ENCODE measurements around the gene PRCP.
"Not testable (repeated sequence)": the region's sequence is repeated elsewhere in the genome, so short reads cannot be mapped to it uniquely, and the experiment has no call there.

PRCP gene

GRCh38 chr11:82900277-82901164 is at the start of gene PRCP:
PRCP (minus strand) TSS chr11:82900430; CDS start chr11:82900402, 28 bp downstream.
- H3K79me2 ChIP-seq (ENCODE audit: control insufficient read depth, insufficient read depth, low read length, unreplicated experiment), result peaks cover 51% of the 10 kb centered on the region

DNA sequence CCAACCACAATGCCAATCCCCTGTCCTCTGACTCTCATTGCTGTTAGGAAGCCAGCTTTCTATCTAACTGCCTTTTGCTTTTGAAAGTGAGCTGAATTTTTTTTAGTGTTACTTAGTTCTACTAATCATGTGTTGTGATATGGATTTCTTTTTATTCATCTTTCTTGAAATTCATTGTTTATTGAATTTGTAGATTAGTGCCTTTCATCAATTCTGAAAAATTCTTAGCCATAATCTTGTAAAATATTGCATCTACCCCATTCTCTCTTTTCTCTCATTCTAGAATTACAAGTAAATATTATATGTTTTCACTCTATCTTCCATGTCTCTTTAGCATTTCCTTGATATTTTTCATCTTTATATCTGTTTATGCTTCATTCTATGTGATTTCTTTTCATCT is 49.1 kb upstream of the PRCP start:
- Histone ChIP-seq H3K36me3 (ENCODE audit: insufficient read depth, low read length) (no peaks in the 10 kb centered on the region), H3K4me1 (ENCODE audit: control insufficient read depth, insufficient read depth, low read length, unreplicated experiment) (no peaks in the 10 kb centered on the region), H3K27ac (ENCODE audit: low read depth, low read length) (no peak overlapping the region), H3K4me3 (ENCODE audit: low read depth, low read length) (no peak overlapping the region), H3K27me3 (ENCODE audit: insufficient read depth, low read length) (no peaks in the 10 kb centered on the region), H3K79me2 (ENCODE audit: control insufficient read depth, insufficient read depth, low read length, unreplicated experiment) (no peaks in the 10 kb centered on the region), H2AFZ (ENCODE audit: low read length, unreplicated experiment) (no peak overlapping the region)

More at GRCh38 chr11:82900277-82901164, at the start of gene PRCP:
- Histone ChIP-seq H3K36me3 (ENCODE audit: insufficient read depth, low read length) (no peaks in the 10 kb centered on the region), H3K4me1 (ENCODE audit: control insufficient read depth, insufficient read depth, low read length, unreplicated experiment) (peaks cover 20% of the 10 kb centered on the region), H3K27ac (ENCODE audit: low read depth, low read length) (peak within 1 kb of the TSS; percentile 81), H3K27me3 (ENCODE audit: insufficient read depth, low read length) (no peaks in the 10 kb centered on the region), H3K4me3 (ENCODE audit: low read depth, low read length) (peak within 1 kb of the TSS; percentile 96), H2AFZ (ENCODE audit: low read length, unreplicated experiment) (peak within 1 kb of the TSS; percentile 99)

DNA sequence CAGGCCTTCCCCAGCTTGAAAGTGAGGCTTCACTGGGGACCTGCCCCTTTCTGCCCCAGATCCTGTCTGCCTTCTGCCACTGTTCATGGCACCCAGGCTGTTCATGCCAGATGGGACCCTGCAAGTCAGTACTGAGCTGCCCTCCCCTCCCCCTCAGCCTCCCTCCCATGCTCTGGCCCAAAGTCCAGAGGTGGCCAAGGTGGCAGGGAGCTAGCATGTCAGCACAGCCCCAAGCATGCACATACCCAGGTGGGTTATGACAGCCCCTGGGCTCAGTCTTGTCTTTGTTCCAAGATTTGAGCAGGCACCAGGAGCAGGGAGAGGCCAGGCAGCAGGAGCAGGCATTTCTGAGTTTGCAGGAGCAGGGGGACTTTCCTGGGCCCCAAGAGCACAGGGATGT is 45.5 kb upstream of the PRCP start:
- H3K4me3 ChIP-seq (ENCODE audit: low read depth, low read length), result no peak overlapping the region
- no peak overlapping the region for H3K27ac ChIP-seq (ENCODE audit: low read depth, low read length)
- no peaks in the 10 kb centered on the region for H3K79me2 ChIP-seq (ENCODE audit: control insufficient read depth, insufficient read depth, low read length, unreplicated experiment)
- H3K36me3 ChIP-seq (ENCODE audit: insufficient read depth, low read length), result 0 out of 2 replicates have a peak, but pooled peaks cover 3% of the 10 kb centered on the region
- H2AFZ ChIP-seq (ENCODE audit: low read length, unreplicated experiment), result no peak overlapping the region
- H3K4me1 ChIP-seq (ENCODE audit: control insufficient read depth, insufficient read depth, low read length, unreplicated experiment), result no peaks in the 10 kb centered on the region
- no peaks in the 10 kb centered on the region for H3K27me3 ChIP-seq (ENCODE audit: insufficient read depth, low read length)

GRCh38 chr11:82945041-82945440 is 44.8 kb upstream of the PRCP start:
- H3K36me3 ChIP-seq (ENCODE audit: insufficient read depth, low read length); H3K4me1 ChIP-seq (ENCODE audit: control insufficient read depth, insufficient read depth, low read length, unreplicated experiment); H3K4me3 ChIP-seq (ENCODE audit: low read depth, low read length); H2AFZ ChIP-seq (ENCODE audit: low read length, unreplicated experiment); H3K27ac ChIP-seq (ENCODE audit: low read depth, low read length); H3K79me2 ChIP-seq (ENCODE audit: control insufficient read depth, insufficient read depth, low read length, unreplicated experiment); H3K27me3 ChIP-seq (ENCODE audit: insufficient read depth, low read length): not testable (repeated sequence)

GRCh38 chr11:82944198-82944597 is 44.0 kb upstream of the PRCP start:
- no peak overlapping the region for H3K4me3 ChIP-seq (ENCODE audit: low read depth, low read length)
- H3K79me2 ChIP-seq (ENCODE audit: control insufficient read depth, insufficient read depth, low read length, unreplicated experiment), result no peaks in the 10 kb centered on the region
- H3K36me3 ChIP-seq (ENCODE audit: insufficient read depth, low read length), result 0 out of 2 replicates have a peak, but pooled peaks cover 3% of the 10 kb centered on the region
- H3K27me3 ChIP-seq (ENCODE audit: insufficient read depth, low read length), result no peaks in the 10 kb centered on the region
- no peaks in the 10 kb centered on the region for H3K4me1 ChIP-seq (ENCODE audit: control insufficient read depth, insufficient read depth, low read length, unreplicated experiment)
- H2AFZ ChIP-seq (ENCODE audit: low read length, unreplicated experiment), result no peak overlapping the region
- no peak overlapping the region for H3K27ac ChIP-seq (ENCODE audit: low read depth, low read length)

DNA sequence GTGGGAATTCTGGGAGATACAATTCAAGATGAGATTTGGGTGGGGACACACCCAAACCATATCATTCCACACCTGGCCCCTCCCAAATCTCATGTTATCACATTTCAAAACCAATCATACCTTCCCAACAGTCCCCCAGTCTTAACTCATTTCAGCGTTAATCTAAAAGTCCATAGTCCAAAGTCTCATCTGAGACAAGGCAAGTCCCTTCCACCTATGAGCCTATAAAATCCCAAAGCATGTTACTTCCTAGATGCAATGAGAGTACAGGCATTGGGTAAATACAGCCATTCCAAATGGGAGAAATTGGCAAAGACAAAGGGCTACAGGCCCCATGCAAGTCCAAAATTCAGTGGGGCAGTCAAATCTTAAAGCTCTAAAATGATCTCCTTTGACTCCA is 43.2 kb upstream of the PRCP start:
- H3K79me2 ChIP-seq (ENCODE audit: control insufficient read depth, insufficient read depth, low read length, unreplicated experiment); H3K36me3 ChIP-seq (ENCODE audit: insufficient read depth, low read length); H3K4me3 ChIP-seq (ENCODE audit: low read depth, low read length); H2AFZ ChIP-seq (ENCODE audit: low read length, unreplicated experiment); H3K27ac ChIP-seq (ENCODE audit: low read depth, low read length); H3K27me3 ChIP-seq (ENCODE audit: insufficient read depth, low read length); H3K4me1 ChIP-seq (ENCODE audit: control insufficient read depth, insufficient read depth, low read length, unreplicated experiment): not testable (repeated sequence)

DNA sequence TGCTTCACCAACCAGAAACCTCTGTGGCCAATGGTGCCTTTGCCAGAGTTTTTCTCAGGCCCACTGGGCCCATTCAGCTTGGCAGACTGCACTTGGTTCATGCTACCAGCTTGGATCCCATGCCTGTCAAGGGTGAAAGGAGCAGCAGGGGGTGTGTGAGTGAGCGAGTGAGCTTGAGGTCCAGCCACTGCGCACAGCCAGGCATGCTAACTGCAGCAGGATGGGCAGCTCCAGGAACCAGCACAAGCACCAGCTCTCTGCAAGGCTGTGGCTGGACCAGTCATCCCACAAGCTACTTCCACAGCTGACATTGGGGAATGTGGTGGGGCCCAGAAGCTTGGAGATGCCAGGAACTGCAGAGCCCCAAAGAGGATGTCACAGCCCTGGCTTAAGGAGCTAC is 42.1 kb upstream of the PRCP start:
- Histone ChIP-seq H3K36me3 (ENCODE audit: insufficient read depth, low read length) (0 out of 2 replicates have a peak, but pooled peaks cover 3% of the 10 kb centered on the region), H3K27me3 (ENCODE audit: insufficient read depth, low read length) (no peaks in the 10 kb centered on the region), H2AFZ (ENCODE audit: low read length, unreplicated experiment) (no peak overlapping the region), H3K79me2 (ENCODE audit: control insufficient read depth, insufficient read depth, low read length, unreplicated experiment) (no peaks in the 10 kb centered on the region), H3K4me1 (ENCODE audit: control insufficient read depth, insufficient read depth, low read length, unreplicated experiment) (no peaks in the 10 kb centered on the region), H3K27ac (ENCODE audit: low read depth, low read length) (no peak overlapping the region), H3K4me3 (ENCODE audit: low read depth, low read length) (no peak overlapping the region)

- H2AFZ ChIP-seq (ENCODE audit: low read length, unreplicated experiment), result no peak overlapping the region
- H3K4me1 ChIP-seq (ENCODE audit: control insufficient read depth, insufficient read depth, low read length, unreplicated experiment), result no peaks in the 10 kb centered on the region
- no peak overlapping the region for H3K27ac ChIP-seq (ENCODE audit: low read depth, low read length)
- no peaks in the 10 kb centered on the region for H3K79me2 ChIP-seq (ENCODE audit: control insufficient read depth, insufficient read depth, low read length, unreplicated experiment)
- H3K4me3 ChIP-seq (ENCODE audit: low read depth, low read length), result no peak overlapping the region
- H3K27me3 ChIP-seq (ENCODE audit: insufficient read depth, low read length), result no peaks in the 10 kb centered on the region
- H3K36me3 ChIP-seq (ENCODE audit: insufficient read depth, low read length), result 0 out of 2 replicates have a peak, but pooled peaks cover 9% of the 10 kb centered on the region
These were observed 39.2 kb upstream of the PRCP start for GRCh38 chr11:82939456-82939855.

DNA sequence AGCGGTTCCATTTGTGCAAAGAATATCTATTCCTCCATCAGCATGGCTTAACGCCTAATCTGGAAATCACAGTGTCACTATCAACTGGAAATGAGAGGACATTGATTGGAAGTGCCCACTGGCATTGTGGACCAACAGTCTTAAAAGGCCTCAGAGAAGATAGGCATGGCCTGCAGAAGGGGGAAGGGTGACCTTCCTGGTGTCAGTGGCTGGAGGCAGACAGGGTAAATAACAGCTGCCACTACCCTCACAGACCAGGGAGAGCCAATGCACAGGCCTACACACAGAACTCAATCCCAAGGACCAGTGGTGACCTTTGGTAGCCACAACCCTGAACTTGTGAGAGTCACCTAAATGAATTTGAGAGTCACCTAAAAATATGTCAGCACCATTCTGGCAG is 37.3 kb upstream of the PRCP start:
- no peak overlapping the region for H3K27ac ChIP-seq (ENCODE audit: low read depth, low read length)
- H2AFZ ChIP-seq (ENCODE audit: low read length, unreplicated experiment), result no peak overlapping the region
- H3K36me3 ChIP-seq (ENCODE audit: insufficient read depth, low read length), result peaks cover 12% of the 10 kb centered on the region; the same call in 1 of the 2 replicates
- H3K4me1 ChIP-seq (ENCODE audit: control insufficient read depth, insufficient read depth, low read length, unreplicated experiment), result no peaks in the 10 kb centered on the region
- no peaks in the 10 kb centered on the region for H3K27me3 ChIP-seq (ENCODE audit: insufficient read depth, low read length)
- H3K4me3 ChIP-seq (ENCODE audit: low read depth, low read length), result no peak overlapping the region
- no peaks in the 10 kb centered on the region for H3K79me2 ChIP-seq (ENCODE audit: control insufficient read depth, insufficient read depth, low read length, unreplicated experiment)

GRCh38 chr11:82936261-82936660 is 36.0 kb upstream of the PRCP start:
- Histone ChIP-seq H3K27ac (ENCODE audit: low read depth, low read length) (no peak overlapping the region), H3K36me3 (ENCODE audit: insufficient read depth, low read length) (peaks cover 13% of the 10 kb centered on the region; the same call in 1 of the 2 replicates), H2AFZ (ENCODE audit: low read length, unreplicated experiment) (no peak overlapping the region), H3K79me2 (ENCODE audit: control insufficient read depth, insufficient read depth, low read length, unreplicated experiment) (no peaks in the 10 kb centered on the region), H3K4me1 (ENCODE audit: control insufficient read depth, insufficient read depth, low read length, unreplicated experiment) (no peaks in the 10 kb centered on the region), H3K27me3 (ENCODE audit: insufficient read depth, low read length) (no peaks in the 10 kb centered on the region), H3K4me3 (ENCODE audit: low read depth, low read length) (no peak overlapping the region)

GRCh38 chr11:82932564-82932963 is 32.3 kb upstream of the PRCP start:
- no peak overlapping the region for H3K4me3 ChIP-seq (ENCODE audit: low read depth, low read length)
- H3K4me1 ChIP-seq (ENCODE audit: control insufficient read depth, insufficient read depth, low read length, unreplicated experiment), result no peaks in the 10 kb centered on the region
- H3K27me3 ChIP-seq (ENCODE audit: insufficient read depth, low read length), result no peaks in the 10 kb centered on the region
- no peak overlapping the region for H3K27ac ChIP-seq (ENCODE audit: low read depth, low read length)
- no peaks in the 10 kb centered on the region for H3K79me2 ChIP-seq (ENCODE audit: control insufficient read depth, insufficient read depth, low read length, unreplicated experiment)
- no peak overlapping the region for H2AFZ ChIP-seq (ENCODE audit: low read length, unreplicated experiment)
- H3K36me3 ChIP-seq (ENCODE audit: insufficient read depth, low read length), result peaks cover 13% of the 10 kb centered on the region; the same call in 1 of the 2 replicates
